ENCODE results near the gene CMTM8.
A peak's percentile ranks its signal among the peaks of the same experiment; 100 is the strongest.

The CMTM8 gene

DNA sequence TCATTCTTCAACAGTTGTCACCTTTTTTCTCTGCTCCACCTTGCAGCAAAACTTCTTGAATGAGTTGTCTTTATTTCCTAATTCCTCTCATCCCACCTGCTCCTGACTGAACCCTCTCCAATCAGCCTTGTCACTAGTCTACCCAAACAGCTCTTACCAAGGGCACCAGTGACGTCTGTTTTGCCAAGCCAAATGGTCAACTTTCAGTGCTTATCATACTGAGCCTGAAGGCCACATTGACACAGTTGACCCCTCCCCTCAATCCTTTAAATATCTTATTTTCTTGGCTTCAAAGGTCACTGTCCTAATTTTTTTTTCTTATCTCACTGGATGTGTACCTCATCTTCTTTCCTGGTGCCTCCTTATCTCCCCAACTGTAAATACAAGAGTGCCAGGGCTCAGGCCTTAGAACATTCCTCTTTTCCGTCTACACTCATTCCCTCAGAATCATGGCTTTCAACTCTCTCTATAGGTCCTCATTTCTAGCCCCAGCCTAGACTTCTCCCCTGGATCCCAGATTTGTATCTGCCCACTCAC is 43.2 kb downstream of the CMTM8 start:
- DNase-seq, result no peak

DNA sequence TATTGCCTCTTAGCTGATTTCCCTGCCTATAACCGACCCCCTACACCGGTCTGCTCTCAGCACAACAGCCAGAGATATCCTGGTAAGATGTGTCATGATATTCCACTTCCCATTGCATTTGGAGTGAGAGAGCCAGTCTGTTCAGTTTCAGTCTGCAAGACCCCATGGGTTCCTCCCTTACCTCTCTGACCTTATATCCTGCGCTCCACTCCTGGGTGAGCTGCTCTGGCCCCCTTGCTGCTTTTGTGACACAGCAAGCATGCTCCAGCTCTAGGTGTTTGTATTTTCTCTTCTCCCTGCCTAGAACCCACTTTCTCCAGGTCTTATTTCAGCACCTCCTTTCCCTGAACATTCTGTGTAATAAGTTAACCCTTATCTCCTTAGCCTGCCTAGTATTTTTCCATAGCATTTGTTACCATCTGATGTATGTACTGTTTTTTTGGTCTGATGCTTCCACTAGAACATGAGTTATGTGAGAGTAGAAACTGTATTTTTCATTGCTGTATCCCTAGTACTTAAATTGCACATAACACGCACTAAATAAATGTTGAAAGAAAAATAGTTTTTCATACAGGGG is 44.2 kb downstream of the CMTM8 start:
- DNase-seq, result no peak

DNA sequence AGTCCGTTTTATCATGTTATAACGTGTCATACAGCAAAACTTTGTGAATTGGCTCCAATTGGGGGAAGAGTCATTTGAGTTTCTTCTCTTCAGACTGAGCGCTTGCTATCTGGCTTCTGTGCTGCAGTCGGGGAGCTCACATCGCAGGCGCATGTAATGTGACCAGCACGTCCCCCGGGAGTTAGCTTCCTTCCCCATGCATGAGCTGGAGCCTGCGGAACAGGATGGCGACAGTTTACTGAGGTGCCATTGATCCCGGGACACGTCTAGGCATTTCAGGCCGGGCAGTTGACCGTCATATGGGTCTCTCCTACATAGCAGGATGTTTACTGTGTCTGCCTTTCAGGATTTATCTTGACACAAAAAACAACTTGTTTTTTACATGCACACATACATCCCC is 44.8 kb downstream of the CMTM8 start:
- DNase-seq, result no peak

DNA sequence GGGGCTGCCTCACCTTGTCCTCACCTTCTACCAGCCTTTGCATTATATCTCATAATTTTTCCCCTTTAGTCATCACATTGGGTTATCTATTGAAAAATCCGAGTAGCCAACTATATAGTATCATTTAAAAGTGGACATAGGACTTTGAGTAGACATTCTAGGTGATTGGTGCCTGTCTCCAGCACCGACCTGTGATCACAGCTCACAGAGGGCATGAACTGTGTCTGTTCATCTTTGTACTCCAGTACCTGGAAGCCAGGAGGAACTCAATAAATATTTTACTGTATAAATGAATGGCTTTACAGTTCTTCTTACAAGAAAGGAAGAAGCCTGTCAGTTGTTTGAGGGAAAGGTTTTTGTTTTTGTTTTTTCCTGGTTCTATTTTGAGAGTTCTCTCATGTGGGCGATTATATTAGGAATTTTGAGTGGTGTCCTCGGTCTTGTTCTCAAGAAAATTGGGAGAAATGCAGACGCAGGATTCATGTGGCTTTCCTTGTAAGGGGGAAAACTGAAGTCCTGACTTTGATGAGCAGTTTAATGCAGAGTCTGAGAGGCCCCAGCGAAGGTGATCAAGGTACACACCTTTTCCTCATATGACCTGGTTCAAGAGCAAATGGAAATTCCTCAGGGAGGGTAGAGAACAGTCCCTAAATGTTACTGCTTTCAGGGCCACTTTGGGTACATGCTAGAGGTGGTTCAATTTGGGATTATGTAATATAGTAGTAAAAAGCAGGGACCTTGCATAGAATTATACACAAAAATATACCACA is 46.1 kb downstream of the CMTM8 start:
- no peak for DNase-seq

DNA sequence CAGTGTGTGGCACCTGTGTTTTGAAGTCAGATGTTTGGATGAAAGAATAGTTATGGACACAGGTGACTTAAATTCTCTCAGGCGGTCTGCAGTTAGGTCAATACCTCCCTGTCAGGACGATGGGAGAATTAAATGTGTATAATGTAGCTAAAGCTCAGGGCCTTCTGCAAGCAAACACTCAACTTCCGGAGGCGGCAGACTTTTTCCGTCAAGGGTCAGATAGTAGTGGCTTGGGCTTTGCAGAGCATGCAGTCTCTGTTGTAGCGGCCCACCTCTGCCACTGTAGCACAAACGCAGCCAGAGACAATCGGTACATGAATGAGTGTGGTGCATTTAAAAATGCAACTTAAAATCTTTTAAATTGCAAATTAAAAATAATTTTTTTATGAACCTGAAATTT is 47.4 kb downstream of the CMTM8 start:
- DNase-seq, result peak; percentile 29

DNA sequence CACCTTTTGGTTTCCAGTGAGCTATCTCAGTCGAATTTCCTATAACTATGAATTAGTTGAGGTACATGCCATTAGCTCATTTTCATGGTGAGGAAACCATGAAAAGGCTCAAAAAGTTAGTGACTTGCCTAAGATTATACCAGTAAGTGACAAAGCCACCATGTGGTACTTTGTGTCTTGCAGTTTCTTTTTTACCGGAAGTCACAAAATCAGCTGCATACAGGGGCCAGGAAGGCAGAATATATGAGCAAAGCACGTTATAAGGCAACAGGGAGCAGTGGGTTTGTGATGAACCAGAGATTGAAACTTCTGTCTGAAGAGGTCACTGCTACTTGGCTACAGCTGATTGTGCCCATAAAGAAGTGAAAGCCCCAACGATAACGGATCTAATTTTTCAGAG is 50.3 kb downstream of the CMTM8 start:
- DNase-seq, result no peak

DNA sequence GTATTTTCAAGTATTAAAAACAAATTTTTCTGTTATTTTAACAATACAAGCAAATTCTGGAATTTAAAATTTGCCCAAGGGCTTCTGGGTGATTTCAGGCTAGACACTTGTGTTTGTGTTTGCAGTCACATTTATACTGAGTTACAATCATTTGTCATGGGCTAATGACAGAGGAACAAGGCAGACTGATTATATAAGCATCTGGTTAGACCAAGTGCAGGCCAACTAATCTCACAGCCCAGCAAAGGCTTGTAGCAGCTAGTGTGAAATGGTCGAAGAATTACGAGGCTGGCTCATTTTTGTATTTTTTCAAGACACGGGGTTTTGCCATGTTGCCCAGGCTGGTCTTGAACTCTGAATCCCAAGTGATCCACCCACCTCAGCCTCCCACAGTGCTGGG is 52.1 kb downstream of the CMTM8 start:
- DNase-seq, result no peak

DNA sequence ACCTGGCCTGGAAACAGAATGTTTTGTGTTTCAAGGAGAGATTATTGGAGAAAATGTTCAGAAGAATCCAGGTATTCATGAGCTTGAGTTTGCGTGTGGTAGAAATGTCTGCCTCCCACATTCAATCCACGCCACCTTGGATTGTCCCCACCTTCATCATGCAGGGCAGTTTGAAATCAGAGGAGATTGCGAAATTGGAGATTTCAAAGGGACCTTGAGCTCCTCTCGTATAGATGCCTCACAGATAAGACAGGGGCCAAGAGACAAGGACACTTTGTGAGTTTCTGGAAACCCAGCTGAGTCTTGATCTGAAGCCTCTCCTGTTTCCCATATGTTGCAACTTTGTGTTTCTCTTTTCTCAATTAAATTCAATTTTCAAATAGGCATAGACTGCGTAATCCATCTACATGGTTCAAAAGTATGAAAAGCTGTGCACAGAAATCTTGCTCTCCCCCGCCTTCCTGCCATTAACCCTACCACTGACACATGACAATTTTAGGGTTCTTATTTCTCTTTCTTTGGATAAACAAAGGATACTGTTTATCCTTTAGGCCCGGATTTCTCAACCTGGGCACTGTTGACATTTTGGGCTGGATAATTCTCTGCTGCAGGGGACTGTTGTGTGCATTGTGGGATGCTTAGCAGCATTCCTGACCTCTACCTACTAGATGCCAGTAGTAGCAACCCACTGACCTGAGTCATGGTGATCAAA is 53.8 kb downstream of the CMTM8 start:
- no peak for DNase-seq

DNA sequence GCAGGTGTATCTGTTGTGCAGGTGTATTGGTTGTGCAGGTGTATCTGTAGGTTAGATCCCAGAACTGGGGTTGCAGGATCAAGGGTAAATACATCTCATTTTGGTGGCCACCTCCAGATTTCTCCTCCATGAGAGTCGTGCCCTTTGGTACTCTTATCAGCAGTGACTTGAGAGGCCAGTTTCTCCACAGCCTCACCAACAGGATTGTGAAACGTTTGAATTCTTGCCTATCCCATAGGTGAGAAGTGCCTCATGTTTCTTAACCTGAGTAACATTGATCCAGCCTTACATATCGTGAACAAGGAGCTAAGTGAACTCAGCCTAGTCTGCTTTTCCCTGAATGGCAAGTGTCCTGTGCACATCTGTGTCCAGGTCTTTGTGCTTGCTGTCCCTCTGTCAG is 55.4 kb downstream of the CMTM8 start:
- no peak for DNase-seq

DNA sequence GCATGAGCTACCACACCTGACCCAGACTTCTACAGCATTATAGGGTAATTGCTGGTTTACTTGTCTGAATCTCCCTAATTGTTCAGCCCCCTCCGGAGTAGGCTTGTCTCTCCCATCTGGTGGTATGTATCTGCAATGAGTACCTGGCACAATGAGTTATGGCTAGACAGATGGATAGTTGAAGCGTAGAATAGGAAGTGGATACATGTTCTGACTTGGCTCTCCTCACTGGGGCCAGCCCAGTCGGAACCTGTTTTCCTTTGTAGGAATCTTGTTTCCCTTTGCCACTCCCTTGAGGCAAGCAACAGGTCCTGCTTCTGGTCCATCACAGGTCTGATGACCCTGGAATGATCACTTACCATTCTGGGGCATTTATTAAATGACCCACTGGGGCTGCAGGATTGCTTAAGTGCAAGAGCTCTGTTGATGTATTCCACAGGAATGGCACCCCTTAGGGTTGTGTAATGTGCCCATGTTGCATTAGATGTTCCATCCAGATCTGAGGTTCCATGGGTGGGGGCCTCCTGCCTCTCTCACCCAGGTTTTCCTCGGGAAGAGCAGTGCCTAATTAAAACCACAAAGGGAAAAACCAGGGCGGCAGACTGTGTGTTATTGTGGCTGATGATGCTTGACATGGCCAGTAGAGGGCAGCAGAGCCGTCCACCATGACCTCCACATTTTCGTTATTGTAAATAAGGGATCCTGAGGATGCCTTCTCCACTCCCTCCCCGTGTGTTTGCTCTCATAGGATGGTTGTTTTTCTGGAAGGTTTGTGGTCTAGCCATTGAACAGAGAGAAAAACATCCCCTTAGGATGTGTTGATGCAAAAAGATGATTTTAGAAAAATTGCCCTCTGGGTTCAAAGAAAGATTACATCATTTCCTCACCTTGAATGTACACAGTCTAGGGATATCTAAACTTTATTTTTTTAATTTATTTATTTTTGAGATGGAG is 58.0 kb downstream of the CMTM8 start:
- DNase-seq, result peak; percentile 64

DNA sequence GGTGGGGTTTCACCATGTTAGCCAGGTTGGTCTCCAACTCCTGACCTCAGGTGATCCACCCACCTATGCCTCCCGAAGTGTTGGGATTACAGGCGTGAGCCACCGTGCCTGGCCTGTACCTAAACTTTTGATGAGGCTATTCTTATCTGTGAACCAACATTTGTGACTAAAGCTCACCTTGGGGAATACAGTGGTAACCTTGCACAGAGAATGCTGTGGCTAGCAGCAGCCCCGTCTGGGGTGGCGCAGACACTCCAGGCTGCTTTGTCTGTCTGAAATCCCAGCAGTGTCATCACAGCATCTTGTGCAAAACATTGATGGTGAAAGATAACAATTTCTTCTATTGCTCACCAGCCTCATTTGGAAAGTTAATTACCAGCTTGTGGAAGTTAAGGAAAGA is 58.9 kb downstream of the CMTM8 start:
- DNase-seq, result peak; percentile 56

DNA sequence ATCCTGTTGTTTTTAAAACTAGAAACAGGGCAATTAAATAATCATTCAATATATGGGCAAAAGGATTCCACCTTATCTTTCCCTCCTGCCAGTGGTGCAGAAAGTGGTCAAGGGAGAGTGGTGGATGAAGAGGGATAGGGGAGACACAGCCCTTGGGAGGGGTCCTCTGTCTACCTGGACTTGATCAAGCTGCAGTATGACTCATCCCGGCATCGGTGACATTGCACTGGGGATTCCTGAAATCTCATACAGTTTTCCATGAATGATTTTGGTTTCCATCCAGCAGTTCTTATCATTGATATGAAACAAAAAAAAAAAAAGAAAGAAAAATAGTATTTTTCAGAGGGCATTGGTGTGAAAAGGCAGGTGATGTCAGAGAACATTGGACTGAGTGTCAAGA is 62.9 kb downstream of the CMTM8 start:
- DNase-seq, result no peak

DNA sequence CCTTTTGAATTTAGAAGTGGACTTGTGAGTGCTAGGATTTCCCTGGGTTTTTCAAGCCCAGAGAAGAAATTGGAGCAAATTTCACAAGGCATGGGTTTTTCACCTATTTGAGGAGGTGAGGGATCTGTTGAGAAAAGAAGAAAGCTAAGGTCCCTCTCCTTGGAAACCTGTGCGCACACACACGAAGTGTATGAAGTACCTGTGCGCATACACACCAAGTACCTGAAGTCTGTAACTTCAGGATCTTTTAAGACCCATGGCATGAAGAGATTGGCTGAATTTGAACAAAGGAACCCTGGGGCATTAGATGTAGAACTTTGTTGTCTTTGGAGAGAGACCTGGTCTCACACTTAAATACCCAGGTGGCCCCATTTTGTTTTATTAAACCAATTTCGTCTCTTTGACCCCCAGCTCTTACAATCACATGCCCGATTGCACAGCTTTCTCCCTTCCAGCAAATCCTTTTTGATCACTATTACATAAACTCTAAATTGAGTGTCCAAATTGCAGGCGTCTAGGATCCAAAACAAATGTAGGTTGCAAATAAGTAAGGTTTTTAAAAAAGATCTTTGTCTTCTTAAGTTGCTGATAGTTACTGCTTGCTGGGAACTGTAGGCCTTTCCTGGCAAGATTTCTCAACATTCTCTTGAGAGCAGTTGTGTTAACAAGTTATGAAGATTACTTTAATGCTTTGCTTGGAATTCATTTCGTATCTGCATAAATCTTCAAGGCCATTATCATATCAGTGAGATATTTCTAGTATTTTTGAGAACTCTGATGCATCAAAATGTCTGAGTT is 64.3 kb downstream of the CMTM8 start:
- no peak for DNase-seq

DNA sequence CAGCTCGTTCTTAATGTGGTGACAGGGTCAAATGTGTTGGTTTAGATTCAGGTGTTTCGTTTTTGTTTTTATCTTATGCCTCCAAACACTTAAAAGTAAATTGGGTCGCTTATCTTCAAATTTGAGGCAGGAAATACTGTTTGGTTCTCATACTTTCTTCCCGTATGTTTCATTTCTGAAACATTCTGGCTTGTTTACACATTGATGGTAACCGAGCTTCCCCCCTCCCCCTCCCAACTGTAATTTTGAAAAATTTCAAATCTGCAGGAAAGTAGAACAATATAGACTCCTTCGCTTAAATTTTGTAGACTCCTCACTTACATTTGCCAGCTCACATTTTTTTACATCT is 64.9 kb downstream of the CMTM8 start:
- DNase-seq, result no peak

DNA sequence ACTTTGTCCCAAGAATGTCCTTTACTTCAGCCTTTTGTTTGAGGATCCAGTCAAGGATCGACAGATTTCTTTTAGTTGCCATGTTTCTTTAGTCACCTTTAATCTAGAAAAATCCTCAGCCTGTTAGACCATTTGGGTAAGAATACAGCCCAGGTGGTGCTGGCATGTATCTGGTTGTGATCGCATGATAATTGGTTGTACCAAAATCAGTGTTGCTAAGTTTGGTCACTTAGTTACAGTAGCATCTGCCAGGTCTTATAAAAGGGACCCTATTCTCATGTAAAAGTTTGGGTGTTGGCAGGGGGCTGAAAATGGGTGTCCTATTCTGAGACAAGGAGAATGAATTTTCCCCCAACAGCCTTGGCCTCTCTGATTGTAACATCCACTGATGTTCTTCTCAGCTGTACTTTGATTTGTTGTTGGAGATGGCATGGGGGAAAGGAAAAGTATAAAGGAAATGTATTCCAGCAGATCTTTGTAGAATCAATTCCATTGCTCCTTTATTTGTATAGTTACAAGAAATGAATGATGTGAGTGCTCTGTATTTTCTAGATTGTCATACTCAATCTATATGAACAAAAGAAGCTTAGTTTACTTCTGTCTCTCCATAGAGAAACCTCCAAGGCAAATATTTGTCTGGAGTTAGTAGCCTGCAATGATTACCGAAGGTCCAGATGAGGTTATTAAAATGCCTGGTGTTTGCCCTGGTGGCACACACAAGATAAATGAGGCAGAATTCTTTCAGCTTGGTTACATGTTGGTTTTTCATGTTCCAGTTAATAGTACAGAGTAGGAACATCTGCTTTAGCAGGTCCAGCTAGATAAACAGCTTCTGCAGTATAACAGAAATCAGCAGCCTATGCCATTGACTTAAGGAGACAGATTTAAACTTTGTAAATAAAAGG is 65.7 kb downstream of the CMTM8 start:
- DNase-seq, result no peak

DNA sequence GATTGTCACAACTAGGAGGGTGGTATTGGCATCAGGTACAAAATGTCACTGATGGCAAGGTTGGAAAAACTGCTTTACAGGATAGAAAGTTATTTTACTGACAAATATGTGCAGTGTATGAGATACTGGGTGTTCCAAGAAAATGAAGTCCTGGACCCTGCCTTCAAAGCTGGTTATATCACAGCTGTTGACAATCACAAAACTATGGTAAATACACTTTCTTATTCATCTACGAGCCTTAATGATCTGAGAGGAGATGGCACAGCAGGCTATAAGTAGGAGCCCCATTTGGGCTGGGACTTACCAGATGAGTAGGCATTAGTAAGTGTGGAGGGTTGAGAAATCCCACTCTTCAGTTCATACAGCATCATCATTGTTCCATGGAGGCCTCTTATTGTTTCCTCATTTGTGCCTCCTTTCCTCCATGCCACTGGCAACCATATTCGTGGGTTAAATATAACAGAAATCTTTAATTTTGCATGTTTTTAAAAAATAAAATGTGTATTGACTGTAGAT is 66.9 kb downstream of the CMTM8 start:
- no peak for DNase-seq

DNA sequence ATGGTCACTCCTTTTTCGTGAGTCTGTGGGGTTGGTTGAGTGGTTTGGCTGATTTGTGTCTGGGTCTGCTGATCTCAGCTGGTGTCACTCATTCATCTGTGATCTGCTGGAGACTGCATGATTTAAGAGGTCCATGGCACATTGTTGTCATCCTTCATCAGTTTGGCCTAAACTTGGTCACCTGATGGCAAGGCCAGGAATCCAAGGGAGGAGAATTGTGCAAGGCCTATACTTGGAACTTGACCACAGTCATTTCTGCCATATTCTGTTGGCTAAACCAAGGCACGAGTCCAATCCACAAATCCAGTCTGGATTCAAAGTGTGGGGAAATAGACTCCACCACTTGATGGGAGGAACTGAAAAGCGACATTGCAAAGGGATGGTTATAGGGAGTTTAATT is 67.6 kb downstream of the CMTM8 start:
- no peak for DNase-seq

DNA sequence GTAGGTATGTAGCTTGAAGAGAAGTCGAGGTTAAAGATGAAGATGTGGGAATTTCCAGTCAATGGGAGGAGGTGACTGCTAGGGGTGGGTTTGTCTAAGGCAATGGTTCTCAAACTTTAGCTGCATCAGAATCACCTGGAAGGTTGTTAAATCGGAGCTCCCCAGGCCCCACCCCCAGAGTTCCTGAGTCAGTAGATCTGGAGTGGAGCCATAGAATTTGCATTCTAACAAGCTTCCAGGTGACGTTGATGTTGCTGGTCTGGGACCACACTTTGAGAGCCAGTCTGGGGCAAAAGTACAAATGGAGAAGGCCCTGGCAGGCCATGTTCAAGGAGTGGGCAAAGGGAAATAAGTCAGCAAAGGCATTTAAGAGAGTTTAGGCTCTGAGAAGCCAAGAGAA is 69.1 kb downstream of the CMTM8 start:
- DNase-seq, result no peak

DNA sequence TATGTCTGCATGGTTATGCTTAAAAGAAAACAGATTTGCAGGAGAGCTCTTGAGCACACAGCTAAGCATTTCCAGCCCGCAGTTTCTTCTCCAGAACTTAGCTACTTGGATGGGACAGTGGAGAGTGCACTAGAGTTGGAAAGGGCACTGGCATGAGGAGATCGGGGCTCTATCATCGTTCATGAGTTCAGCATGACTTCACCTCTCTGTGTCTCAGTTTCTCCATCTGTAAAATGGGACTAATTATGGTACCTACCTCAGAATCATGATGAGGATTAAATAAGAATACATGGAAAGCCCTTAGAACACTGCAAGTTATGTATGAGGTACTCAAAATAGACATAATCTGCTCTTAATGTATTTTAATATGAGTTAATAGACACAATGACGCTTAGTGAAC is 69.9 kb downstream of the CMTM8 start:
- DNase-seq, result no peak

DNA sequence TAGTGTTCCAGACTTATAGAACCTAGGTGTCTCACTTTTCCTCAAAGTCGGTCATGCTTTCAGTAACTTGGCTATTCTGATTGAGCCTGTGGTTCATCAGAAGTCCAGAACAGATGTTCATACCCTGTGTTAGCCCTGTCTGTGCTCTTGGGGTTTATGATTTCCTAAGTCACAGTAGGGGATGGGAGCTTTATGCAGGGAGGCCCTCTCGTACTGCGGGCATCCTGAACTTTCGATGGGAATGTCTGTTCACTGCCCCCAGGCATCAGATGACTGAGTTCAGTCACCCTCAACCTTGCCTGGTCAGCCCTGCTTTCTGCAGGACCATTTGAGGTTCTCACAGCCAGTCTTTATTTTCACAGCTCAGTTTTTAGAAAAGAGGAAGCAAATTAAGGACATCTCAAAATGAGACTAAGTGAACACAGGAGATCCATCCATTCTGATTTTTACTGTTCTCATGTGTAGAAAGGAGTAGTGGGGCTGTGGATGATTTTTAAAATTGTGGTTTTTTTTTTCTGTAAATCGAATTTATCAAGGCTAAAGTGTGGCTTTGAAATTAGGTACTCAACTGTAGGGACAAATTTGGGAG is 71.3 kb downstream of the CMTM8 start:
- DNase-seq, result no peak
